OCI-M1 (cell line): ENCODE data around the gene OR2AT4.
"Not testable (repeated sequence)": the region's sequence is repeated elsewhere in the genome, so short reads cannot be mapped to it uniquely, and the experiment has no call there.

Source experiments
- DNase-seq: peaks from one replicate; lab custom pipeline; 2025; lab: John Stamatoyannopoulos, UW

OR2AT4 gene

DNA sequence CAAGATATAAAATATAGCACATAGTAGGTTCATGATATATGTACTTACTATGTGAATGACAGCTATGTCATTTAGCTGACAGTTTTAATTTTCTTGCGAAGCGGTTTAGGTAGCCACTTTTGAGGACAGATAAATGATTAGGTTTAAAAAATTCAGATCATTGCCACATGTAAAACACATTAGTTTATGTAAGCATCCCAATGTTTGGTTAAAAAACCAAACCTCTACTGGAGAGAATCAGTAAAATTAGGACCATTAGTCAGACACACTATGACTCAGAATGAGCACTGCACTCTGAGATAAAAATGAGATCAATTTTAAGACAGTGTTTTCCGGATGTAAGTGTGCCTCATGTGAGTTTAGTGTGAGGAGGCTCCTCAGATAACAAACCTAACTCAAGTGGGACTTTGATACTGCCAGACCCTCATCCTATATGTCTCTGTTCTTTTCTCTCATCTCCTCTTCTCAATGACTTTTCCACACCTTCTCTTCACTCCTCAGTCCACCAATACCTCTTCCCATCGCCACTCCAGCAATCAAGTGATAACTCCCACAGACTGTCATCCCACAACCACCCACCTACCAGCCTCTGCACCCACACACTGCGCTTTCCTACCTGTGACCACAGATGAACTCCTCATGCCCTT, 6.8 kb upstream of the OR2AT4 start:
- DNase-seq = peak; percentile 96

DNA sequence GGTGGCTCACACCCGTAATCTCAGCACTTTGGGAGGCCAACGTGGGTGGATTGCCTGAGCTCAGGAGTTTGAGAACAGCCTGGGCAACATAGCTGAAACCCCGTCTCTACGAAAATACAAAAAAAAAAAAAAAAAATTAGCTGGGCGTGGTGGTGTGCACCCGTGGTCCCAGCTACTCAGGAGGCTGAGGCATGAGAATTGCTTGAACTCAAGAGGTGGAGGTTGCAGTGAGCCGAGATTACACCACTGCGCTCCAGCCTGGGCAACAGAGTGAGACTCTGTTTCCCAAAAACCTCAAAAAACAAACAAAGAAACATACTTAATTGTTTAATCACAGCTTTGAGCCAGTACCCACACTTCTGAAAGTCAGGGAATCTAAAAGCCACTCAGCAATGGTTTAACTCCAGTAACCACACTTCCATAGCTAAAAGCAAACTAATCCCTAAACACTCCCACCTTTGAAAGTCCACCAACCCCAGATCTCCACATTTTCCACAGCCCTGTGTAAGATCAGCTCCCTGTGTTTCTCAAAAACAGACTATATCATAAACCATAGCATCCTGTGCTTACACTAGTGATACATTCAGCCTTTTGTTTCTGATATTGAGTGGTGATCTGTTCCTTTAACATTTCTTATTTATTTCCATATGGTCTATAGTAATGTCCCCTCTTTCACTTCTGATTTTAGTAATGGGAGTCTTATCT, 4.9 kb upstream of the OR2AT4 start:
- DNase-seq = peak; percentile 65

DNA sequence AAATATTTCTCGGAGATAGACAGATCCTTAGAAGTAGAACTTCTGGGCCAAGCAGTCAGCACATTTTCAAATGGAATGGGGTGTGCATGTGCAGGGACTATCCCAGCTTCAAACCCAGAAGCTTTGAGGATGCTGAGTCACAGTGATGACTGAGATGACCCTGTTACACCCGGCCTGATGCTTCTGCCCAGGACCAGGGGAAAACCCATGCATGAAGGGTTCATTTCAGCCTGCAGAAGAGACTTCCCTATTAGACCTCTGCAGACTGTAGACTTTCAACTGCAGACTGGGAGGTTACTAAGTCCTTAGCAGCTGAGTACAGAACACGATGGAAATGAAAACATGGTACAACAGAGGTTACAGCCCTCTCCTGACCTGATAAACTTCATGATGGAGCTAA, 3.6 kb upstream of the OR2AT4 start:
- peak; percentile 98 for DNase-seq

GRCh38 chr11:75099635-75100034, 3.0 kb upstream of the OR2AT4 start:
- DNase-seq = no peak

- not testable (repeated sequence) for DNase-seq
Measured at GRCh38 chr11:75098835-75099439, 2.3 kb upstream of the OR2AT4 start.

DNA sequence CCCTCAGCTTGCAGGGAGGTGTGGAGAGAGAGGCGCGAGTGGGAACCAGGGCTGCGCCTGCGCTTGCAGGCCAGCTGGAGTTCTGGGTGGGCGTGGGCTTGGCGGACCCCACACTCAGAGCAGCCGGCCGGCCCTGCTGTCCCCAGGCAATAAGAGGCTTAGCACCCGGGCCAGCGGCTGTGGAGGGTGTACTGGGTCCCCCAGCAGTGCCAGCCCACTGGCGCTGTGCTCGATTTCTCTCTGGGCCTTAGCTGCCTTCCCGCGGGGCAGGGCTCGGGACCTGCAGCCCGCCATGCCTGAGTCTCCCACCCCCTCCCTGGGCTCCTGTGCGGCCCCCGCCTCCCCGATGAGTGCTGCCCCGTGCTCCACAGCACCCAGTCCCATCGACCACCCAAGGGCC, 1.5 kb upstream of the OR2AT4 start:
- not testable (repeated sequence) for DNase-seq

DNA sequence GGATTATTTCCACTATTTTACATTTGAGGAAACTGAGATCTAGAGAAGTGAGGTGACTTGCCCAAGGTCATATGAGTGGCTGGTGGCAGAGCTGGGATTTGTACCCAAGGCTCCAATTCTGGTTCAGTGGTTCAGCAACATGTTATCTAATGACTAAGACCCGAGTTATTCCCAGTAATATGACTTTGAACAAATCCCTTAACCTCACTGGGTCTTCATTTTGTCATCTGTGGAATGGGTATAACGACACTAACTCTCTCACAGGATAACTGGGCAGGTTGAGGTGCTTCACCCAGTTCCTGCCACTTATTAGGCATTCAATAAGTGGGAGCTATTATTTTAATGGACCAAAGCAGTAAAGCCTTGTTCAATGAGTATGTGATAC, 489 bp upstream of the OR2AT4 start:
- no peak for DNase-seq

GRCh38 chr11:75094382-75094781, 2.3 kb downstream of the OR2AT4 start:
- DNase-seq = not testable (repeated sequence)

GRCh38 chr11:75090671-75091177, 6.0 kb downstream of the OR2AT4 start:
- no peak for DNase-seq

DNA sequence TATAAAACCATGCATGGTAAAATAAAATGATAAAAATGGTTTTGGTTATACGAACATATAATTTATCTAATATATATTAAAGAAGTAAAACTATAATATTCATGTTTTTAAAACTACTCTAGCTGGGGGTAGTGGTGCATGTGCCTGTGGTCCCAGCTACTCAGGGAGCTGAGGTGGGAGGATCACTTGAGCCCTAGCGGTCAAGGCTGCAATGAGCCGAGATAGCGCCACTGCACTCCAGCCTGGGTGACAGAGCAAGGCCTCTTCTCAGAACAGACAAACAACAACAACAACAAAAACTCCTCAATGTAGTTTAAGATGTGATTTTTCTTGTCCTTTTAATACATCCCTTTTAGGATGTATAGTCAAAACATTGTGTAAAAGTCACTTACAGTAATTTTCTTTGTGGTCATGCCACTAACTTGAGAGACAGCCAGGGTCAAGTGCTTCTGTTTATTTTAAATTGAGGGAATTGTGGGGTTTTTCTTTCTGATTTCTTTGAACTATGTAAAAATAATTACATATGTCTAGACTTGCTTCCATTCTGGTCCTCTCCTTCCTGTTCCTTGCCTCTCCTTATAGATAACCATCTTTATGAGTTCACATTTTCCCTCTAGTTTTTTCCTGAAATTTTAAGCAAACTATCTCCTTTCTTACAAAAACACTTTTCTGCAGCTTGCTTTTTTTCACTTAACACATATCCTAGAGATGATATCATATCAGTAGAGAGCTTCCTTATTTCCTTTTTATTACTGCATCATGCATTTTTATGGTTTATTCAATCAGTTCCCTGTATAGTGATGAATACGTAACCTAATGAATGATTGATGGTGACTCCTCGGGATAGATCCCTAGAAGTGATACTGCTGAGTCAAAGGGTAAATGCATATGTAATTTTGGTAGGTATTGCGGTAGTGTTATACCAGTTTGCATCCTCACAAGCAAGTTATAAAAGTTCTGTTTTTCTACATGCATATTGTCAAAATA, 9.1 kb downstream of the OR2AT4 start:
- DNase-seq = no peak

DNA sequence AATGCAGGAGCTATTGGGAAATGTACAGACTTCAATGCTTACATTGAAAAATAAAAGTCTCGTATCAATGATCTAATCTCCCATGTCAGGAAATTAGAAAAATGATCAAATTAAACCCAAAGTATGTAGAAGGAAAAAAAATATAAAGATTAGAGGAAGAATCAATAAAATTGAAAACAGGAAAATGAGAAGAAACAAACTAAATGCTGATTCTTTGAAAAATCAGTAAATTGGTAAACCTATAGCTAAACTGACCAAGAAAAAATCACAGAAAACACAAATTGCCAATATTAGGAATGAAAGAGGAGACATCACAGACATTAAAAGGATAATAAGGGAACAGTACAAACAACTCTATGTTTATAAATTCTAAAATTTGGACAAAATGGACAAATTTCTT, 11.8 kb downstream of the OR2AT4 start:
- DNase-seq = no peak

- DNase-seq = no peak
Measured at GRCh38 chr11:75083217-75083605, 13.5 kb downstream of the OR2AT4 start.

DNA sequence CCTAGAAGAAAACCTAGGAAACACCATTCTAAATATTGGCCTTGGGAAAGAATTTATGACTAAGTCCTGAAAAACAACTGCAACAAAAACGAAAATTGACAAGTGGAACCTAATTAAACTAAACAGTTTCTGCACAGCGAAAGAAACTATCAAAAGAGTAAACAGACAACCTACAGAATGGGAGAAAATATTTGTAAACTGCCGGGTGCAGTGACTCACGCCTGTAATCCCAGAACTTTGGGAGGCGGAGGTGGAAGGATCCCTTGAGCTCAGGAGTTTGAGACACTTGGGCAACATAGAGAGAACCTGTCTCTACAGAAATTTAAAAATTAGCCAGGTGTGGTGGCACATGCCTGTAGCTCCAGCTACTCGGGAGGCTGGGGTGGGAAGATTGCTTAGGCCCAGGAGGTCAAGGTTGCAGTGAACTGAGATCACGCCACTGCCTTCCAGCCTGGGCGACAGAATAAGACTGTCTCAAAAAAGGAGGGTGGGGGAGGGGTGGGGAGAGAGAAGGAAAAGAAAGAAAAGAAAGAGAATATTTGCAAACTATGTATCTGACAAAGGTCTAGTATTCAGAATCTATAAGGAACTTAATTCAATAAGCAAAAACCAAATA, 14.0 kb downstream of the OR2AT4 start:
- DNase-seq = no peak

GRCh38 chr11:75079546-75079945, 17.1 kb downstream of the OR2AT4 start:
- DNase-seq = no peak

- DNase-seq = no peak
Measured at GRCh38 chr11:75078233-75078632, 18.4 kb downstream of the OR2AT4 start.

DNA sequence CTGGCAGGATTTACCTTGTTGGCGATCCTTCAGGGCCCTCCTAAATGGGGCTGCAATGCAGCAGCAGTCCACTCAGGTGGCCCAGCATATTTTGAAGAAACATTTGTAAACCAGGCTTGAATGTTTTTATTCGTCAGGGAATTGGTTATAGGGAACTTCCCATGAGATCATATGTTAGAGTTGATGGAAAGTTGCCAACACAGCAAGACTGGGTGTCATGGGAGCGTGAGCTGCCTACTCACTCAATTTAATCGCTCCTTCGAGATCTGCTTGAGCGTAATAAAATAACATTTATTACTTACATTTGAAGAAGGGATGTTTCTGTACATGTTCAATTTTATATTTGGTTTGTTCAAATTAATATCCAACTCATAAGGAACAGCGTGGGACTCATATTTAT, 19.4 kb downstream of the OR2AT4 start:
- DNase-seq = no peak

DNA sequence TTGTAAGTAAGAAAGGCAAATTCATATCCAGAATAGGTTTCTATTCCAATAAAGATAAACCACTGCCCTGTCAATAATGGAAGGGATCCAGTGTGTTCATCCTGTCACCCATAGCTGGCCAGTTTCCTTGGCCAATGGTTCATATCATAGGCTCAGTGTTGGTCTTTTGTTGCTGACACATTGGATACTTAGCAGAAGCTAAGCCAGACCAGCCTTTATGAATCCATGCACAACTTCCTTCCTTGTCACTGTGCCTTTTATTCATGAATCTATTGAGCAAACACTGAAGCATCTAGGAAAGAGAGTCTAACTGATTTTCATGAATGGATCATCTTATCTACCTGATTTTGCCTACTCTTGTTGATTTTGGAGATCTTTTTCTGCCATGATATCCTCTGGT, 20.0 kb downstream of the OR2AT4 start:
- DNase-seq = no peak

GRCh38 chr11:75073459-75074190, 23.1 kb downstream of the OR2AT4 start:
- DNase-seq = no peak

GRCh38 chr11:75072582-75072981, 24.1 kb downstream of the OR2AT4 start:
- DNase-seq = no peak

DNA sequence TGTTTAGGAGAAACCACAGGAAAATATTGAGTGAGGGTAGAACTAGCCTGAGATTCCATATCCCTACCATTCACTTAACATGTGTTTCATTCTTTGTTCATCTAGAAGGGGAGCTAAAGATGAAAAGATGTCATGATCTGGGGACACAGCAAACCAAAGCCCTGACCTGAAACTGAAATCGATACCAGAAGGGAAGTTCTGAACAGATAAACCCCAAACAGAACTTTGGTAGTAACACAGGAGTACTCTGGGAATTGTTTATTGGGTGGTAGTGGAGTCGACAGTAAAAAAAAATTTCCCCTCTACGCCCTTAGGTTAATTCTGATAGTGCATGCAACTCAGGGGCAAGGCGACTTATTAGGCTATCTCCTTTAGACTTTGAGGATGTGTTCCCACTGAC, 27.2 kb downstream of the OR2AT4 start:
- DNase-seq = no peak

GRCh38 chr11:75068993-75069392, 27.7 kb downstream of the OR2AT4 start:
- DNase-seq = no peak
